GM08714 (cell line): ENCODE data around the gene ZNF467.

Source experiments
- H3K4me3 ChIP-seq: fragments of 200-500 bp; sonication (Bioruptor generic); 2 replicates; pipeline ENCODE4 v1.5.1; 2014; ENCODE audit warnings: mild to moderate bottlenecking, low read length, inconsistent platforms
- ZNF274 ChIP-seq: IDR thresholded peaks from 2 replicates; pipeline ENCODE4 v1.6.1; 2012; ENCODE audit warnings: mild to moderate bottlenecking, low read depth, low read length

Gene ZNF467

DNA sequence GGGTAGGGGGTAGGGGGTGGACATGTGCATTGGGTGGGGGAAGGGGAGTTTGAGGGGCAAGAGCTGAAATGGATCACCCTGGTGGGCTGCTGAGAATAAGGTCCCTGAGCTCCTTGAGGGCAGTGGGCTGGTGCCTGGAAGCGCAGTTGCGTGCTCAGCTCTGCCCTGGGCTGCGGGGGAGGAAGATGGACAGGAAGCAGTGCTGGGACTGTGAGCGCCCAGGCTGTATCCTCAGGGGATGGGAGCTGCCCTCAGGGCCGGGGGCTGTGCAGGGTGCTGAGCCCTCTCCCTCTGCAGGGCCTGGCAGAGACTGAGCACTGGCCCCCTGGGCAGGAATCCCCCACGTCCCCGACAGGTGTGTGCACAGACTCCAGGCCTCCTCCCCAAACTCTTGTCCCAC is 24.4 kb upstream of the ZNF467 start:
- no peak for TF ChIP-seq ZNF274
- no peak overlapping the region for H3K4me3 ChIP-seq

DNA sequence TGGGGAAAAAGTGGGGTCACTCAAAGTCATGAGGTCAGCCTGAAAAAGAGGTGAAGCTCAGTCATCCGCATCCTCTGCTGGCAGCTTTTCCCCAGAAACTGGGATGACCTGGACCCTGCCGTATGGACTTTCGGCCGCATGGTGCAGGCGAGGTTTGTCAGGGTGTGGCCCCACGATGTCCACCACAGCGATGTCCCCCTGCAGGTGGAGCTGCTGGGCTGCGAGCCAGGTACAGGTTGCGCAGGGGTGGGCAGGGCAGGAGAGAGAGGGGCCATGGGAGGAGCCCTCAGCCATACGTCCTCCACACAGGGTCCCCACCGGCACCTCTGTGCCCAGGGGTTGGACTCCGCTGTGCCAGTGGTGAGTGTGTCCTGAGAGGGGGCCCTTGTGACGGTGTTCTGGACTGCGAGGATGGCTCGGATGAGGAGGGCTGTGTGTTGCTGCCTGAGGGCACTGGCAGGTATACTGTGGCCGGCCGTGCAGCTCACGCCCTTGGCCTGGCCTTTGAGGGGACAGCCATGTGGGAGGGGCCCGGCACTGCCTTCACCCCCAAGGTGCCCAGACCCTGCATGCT is 23.0 kb upstream of the ZNF467 start:
- no peak overlapping the region for H3K4me3 ChIP-seq
- no peak for TF ChIP-seq ZNF274

DNA sequence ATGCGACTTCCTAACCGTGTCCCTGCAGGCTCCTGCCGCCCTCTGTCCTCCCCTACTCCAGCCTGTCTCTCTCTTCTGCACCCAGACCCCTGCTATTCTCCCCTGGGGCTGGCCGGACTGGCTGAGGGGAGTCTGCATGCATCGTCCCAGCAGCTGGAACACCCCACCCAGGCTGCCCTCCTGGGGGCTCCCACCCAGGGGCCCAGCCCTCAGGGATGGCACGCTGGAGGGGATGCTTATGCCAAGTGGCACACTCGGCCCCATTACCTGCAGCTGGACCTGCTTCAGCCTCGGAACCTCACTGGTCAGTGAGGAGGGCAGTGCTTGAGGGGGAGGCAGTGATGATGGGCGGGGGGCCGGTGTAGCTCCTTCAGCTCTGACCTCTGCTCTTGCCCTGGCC is 21.7 kb upstream of the ZNF467 start:
- TF ChIP-seq ZNF274, result no peak
- H3K4me3 ChIP-seq, result no peak overlapping the region

DNA sequence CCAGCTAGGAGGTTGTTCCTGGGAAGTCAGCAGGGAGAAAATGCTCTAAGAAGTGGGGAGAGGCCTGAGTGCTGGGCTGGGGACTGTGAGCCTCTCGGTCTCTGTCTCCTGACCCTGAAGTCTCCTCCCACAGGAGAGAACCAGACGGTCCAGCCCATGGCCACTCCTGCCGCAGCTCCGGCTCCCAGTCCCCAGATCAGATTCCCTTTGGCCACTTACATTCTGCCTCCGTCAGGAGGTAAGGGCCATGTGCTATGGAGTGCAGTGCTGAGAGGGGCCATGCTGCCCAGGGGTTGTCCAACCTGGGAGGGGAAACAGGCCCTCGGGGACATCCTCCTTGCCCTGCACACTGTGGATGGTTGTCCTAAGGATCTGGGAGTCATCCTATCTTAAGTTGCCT is 21.3 kb upstream of the ZNF467 start:
- H3K4me3 ChIP-seq, result no peak overlapping the region
- no peak for TF ChIP-seq ZNF274

DNA sequence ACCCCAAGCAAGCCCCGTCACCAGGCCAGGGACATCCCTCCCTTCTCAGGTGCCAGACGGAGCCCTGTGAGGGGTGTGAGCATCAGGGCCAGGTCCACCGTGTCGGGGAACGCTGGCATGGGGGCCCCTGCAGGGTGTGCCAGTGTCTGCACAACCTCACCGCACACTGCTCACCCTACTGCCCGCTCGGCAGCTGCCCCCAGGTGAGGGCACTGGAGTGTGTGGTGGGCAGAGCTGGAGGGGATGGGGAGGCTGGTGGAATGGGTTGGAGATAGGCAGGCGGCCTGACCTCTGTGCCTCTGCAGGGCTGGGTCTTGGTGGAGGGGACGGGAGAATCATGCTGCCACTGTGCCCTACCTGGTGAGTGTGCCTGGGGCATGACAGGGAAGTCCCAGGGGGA is 19.9 kb upstream of the ZNF467 start:
- no peak overlapping the region for H3K4me3 ChIP-seq
- no peak for TF ChIP-seq ZNF274

DNA sequence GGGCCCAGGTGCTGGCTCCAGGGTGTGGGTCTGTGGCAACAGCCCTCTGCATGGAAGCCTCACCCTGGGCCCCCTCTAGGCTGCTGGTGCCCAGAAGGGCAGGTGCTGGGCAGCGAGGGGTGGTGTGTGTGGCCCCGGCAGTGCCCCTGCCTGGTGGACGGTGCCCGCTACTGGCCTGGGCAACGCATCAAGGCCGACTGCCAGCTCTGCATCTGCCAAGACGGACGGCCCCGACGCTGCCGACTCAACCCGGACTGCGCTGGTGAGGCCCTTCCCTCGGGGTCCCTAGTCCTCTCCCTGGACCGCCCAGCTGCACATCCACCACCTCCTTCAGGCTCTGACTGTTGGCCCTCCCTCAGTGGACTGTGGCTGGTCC is 18.8 kb upstream of the ZNF467 start:
- no peak for TF ChIP-seq ZNF274
- H3K4me3 ChIP-seq, result no peak overlapping the region

DNA sequence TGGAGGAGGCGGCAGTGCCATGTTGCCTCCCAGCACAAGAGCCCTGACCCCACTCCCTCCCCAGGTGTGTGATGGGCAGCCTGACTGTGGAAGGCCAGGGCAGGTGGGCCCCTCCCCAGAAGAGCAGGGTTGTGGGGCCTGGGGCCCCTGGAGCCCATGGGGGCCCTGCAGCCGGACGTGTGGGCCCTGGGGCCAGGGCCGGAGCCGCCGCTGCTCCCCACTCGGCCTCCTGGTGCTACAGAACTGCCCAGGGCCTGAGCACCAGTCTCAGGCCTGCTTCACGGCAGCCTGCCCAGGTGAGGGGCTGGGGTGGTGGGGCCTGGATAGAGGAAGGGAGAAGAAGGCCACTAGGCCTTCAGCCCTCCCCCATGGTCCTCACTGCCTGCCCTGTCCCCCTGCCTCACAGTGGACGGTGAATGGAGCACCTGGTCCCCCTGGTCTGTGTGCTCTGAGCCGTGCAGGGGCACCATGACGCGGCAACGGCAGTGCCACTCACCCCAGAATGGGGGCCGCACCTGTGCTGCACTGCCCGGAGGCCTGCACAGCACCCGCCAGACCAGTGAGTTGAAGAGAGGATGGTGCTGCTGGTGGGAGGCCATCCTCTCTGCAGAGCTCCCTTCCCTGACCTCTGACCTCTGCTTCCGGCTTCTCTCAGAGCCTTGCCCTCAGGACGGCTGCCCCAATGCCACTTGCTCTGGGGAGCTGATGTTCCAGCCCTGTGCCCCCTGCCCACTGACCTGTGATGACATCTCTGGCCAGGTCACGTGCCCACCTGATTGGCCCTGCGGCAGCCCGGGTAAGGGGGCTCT is 18.2 kb upstream of the ZNF467 start:
- TF ChIP-seq ZNF274, result no peak
- H3K4me3 ChIP-seq, result no peak overlapping the region

DNA sequence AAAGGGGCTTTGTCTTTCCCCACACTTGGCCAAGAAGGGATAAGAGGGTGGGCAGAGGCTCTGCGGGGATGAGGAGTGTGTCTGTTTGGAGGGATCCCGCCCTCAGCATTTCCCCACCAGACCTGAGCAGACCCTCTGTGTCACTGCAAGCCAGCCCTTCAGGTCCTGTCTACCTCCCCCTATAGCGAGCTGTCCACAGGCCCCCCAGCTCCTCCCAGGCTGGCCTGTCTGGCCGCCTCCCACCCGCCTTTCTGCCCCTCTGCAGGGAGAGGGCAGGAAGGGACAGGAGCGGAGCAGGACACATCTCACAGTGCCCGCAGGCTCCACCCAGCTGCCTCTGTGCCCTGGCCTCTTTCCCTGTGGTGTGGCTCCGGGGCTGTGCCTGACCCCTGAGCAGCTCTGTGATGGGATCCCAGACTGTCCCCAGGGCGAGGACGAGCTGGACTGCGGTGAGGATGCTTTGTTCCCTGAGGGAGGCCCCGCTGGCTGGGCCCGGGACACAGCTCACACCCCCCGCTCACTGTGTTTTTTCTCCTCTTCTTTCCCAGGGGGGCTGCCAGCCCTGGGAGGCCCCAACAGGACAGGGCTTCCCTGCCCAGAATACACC is 17.5 kb upstream of the ZNF467 start:
- no peak for TF ChIP-seq ZNF274
- no peak overlapping the region for H3K4me3 ChIP-seq

DNA sequence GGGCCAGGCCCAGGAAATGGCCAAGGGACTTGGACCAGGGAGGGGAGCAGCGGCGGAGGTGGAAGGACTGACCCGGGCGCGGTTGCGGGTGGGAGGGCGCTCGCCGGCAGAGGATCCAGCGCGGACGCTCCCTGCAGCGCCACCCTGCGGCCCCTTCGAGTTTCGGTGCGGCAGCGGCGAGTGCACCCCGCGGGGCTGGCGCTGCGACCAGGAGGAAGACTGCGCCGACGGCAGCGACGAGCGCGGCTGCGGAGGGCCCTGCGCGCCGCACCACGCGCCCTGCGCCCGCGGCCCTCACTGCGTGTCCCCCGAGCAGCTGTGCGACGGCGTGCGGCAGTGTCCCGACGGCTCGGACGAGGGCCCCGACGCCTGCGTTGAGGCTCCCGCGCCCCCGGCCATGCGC is 16.8 kb upstream of the ZNF467 start:
- TF ChIP-seq ZNF274, result no peak

DNA sequence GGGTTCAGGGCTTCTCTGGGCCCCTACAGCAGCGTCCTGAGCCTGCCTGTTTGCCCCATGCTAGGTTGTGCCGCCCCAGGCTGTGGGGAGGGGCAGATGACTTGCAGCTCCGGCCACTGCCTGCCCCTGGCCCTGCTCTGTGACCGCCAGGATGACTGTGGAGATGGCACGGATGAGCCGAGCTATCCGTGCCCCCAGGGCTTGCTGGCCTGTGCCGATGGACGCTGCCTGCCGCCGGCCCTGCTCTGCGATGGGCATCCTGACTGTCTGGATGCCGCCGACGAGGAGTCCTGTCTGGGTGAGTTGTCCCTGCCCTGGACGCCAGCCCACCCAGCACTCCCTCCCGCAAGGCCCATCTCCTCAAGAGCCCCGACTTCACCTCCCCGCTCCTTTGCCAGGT is 15.7 kb upstream of the ZNF467 start:
- H3K4me3 ChIP-seq, result no peak overlapping the region
- TF ChIP-seq ZNF274, result no peak

More for the DNA sequence above, 16.8 kb upstream of the ZNF467 start:
- no peak overlapping the region for H3K4me3 ChIP-seq

DNA sequence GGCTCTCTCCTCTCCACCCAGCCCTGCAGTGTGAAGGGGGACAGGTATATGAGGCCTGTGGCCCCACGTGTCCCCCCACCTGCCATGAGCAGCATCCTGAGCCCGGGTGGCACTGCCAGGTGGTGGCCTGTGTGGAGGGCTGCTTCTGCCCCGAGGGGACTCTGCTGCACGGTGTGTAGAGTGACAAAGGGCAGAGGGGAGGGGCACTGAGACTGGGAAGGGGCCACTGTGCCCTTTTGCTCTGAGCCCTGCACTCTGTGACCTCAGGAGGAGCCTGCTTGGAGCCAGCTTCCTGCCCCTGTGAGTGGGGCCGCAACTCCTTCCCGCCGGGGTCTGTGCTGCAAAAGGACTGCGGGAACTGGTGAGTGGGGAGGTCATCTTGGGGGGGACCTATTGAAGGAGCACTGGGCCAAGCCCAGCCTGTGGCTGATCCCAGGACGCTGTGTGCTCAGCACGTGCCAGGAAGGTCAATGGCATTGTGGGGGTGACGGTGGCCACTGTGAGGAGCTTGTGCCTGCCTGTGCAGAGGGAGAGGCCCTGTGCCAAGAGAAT is 15.0 kb upstream of the ZNF467 start:
- H3K4me3 ChIP-seq, result no peak overlapping the region
- TF ChIP-seq ZNF274, result no peak

DNA sequence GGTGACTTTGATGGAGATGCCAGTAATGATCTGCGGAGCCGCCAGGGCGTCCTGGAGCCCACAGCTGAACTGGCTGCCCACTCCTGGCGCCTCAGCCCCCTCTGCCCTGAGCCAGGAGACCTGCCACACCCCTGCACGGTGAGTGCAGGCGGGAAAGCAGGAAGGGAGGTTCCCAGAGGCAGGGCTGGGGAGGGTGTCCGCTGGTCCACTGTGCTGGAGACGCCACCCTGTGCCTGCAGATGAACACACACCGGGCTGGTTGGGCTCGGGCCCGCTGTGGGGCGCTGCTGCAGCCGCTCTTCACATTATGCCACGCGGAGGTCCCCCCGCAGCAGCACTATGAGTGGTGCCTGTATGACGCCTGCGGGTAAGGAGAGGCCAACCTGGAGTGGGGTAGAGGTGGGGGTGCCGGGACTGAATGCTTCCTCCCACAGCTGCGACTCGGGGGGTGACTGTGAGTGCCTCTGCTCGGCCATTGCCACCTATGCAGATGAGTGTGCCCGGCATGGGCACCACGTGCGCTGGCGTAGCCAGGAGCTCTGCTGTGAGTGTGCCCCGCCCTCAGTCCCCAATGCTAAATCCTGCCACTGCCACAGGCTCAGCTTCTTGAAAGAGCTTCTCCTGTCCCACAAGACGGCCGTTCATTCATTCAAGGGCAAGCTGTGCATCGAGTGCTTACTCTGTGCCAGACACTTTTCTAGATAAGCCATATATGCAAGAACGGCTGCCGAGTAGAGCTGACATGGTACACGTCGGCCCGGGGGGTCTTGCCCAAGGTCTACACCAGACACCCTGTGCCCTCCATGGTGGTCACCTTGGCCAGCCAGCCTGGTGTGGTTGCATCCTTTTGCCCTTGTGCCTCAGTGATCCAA is 14.3 kb upstream of the ZNF467 start:
- H3K4me3 ChIP-seq, result no peak overlapping the region
- no peak for TF ChIP-seq ZNF274

DNA sequence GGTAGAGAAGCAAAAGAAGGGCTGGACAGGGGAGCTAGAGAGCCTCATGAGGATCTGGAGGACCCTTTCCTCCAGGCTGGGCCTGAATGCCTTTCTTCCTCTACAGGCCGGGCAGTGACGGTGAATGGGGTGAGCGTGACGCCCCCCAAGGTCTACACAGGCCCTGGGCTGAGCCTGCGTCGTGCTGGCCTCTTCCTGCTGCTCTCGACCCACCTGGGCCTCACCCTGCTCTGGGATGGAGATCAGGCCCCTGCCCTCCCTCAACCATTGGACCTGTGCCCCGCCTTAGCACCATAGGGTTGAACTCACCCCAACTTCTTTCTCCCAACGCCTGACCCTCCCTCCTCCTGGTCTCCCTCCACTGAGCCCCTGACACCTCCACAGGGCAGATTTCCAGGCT is 12.6 kb upstream of the ZNF467 start:
- no peak for TF ChIP-seq ZNF274
- no peak overlapping the region for H3K4me3 ChIP-seq

DNA sequence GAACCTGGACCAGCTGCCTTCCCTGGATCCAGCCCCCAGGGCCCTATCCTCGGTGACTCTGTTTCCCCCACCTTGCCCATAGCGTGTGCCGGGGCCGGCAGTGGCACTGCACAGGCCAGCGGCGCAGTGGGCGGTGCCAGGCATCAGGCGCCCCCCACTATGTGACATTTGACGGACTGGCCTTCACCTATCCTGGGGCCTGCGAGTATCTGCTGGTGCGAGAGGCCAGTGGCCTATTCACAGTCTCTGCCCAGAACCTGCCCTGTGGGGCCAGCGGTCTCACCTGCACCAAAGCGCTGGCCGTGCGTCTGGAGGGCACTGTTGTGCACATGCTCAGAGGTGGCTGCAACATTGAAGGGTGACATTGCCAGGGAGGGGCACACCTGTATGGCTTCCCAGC is 12.0 kb upstream of the ZNF467 start:
- no peak overlapping the region for H3K4me3 ChIP-seq
- TF ChIP-seq ZNF274, result no peak

DNA sequence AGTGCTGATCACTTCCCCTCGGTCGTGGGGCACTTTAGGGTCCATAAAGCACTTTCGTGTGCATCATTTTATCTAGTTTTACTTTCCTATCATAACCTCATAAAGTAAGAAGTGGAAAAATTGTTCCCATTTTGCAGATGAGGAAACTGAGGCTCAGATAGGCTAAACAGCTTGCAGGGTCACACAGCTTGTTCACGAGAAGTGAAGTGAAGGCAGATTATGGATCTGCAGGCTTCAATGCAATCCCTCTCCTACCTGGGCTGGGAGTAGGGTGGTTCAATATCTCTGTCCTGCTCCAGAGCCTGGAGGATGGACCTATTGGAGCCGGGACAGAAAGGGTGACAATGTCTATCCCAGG is 10.8 kb upstream of the ZNF467 start:
- no peak for TF ChIP-seq ZNF274
- H3K4me3 ChIP-seq, result no peak overlapping the region
